Erythroblast (primary cell): ENCODE measurements around the gene LMF2.

Experiments
- GATA1 ChIP-seq: IDR thresholded peaks from 2 replicates; pipeline ENCODE4 v1.6.1; 2011; ENCODE audit warnings: low read depth, mild to moderate bottlenecking, control low read depth, low read length, moderate library complexity
- POLR2A ChIP-seq: IDR thresholded peaks from 2 replicates; pipeline ENCODE4 v1.6.1; 2011; ENCODE audit warnings: mild to moderate bottlenecking, low read length

DNA sequence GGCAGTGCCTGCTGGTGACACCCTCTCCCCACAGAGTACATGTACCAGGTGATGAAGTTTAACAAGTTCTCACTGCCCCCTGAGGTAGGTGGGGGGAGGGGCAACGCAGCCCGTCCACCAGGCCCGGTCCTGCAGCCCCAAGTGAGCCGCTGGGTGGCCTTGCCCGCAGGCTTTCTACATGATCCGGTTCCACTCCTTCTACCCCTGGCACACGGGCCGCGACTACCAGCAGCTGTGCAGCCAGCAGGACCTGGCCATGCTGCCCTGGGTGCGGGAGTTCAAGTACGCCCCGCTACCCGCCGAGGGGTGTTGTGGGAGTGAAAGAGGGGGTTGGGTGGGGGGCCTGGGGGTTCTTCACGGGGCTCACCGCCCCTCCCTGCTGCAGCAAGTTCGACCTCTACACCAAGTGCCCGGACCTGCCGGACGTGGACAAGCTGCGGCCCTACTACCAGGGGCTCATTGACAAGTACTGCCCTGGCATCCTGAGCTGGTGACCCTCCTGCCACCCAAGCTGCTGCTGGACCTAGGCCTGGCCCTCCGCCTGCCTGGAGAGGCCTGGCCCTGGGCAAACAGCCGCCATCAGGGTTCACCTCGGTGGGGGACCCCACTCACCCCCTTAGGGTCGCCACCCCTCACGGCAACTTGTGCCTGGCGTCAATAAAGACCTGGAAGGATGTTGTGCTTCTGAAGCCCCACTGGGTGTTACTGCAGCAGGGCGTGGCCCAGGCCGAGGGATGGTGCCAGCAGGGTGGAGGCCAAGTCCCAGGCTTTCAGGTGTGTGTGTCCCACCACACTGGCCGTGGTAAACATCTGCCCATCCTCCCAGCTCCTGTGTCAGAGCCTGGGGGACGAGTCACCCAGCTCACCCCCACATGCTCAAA is 17.9 kb downstream of the LMF2 start:
- TF ChIP-seq GATA1 (no peak), POLR2A (no peak)
